Smooth muscle cell of the brain vasculature (primary cell): ENCODE measurements around the gene EXOC3L1.

Experiments used
- DNase-seq: peaks from one replicate; pipeline ENCODE4 v3.0.0-alpha.2; 2012; ENCODE audit warnings: low read depth, low spot score

Gene EXOC3L1

GRCh38 chr16:67216612-67217490, 26.9 kb upstream of the EXOC3L1 start:
- no peak for DNase-seq

GRCh38 chr16:67215706-67216105, 25.8 kb upstream of the EXOC3L1 start:
- DNase-seq = no peak

GRCh38 chr16:67213197-67214019, 23.5 kb upstream of the EXOC3L1 start:
- no peak for DNase-seq

GRCh38 chr16:67212766-67213165, 22.8 kb upstream of the EXOC3L1 start:
- DNase-seq = no peak

- no peak for DNase-seq
Observed at GRCh38 chr16:67211674-67212073, 21.7 kb upstream of the EXOC3L1 start.

GRCh38 chr16:67210069-67210937, 20.4 kb upstream of the EXOC3L1 start:
- DNase-seq = no peak

GRCh38 chr16:67209565-67209964, 19.6 kb upstream of the EXOC3L1 start:
- DNase-seq = no peak

GRCh38 chr16:67208154-67208896, 18.4 kb upstream of the EXOC3L1 start:
- no peak for DNase-seq

- no peak for DNase-seq
Observed at GRCh38 chr16:67207249-67208091, 17.5 kb upstream of the EXOC3L1 start.

- no peak for DNase-seq
Observed at GRCh38 chr16:67206838-67207248, 16.9 kb upstream of the EXOC3L1 start.

GRCh38 chr16:67206129-67206837, 16.3 kb upstream of the EXOC3L1 start:
- DNase-seq = no peak

- no peak for DNase-seq
Observed at GRCh38 chr16:67204076-67204475, 14.1 kb upstream of the EXOC3L1 start.

- no peak for DNase-seq
Observed at GRCh38 chr16:67202956-67203493, 13.1 kb upstream of the EXOC3L1 start.

- no peak for DNase-seq
Observed at GRCh38 chr16:67202426-67202825, 12.5 kb upstream of the EXOC3L1 start.

GRCh38 chr16:67201411-67202345, 11.7 kb upstream of the EXOC3L1 start:
- no peak for DNase-seq

- DNase-seq = no peak
Observed at GRCh38 chr16:67200491-67200890, 10.6 kb upstream of the EXOC3L1 start.

GRCh38 chr16:67199808-67200198, 9.9 kb upstream of the EXOC3L1 start:
- no peak for DNase-seq
